ENCODE data around the gene HSP90B1.
A peak's percentile ranks its signal among the peaks of the same experiment; 100 is the strongest.

HSP90B1 gene

GRCh38 chr12:103930787-103931735 lies 851 bp downstream of the HSP90B1 start:
- no peak for DNase-seq

- DNase-seq, result no peak
These were observed 3.0 kb downstream of the HSP90B1 start for GRCh38 chr12:103933237-103933636.

- DNase-seq, result no peak
These were observed 6.5 kb downstream of the HSP90B1 start for GRCh38 chr12:103936679-103937078.

GRCh38 chr12:103944964-103945363 lies 14.8 kb downstream of the HSP90B1 start:
- no peak for DNase-seq

- DNase-seq, result peak; percentile 14
These were observed 17.8 kb downstream of the HSP90B1 start for GRCh38 chr12:103947871-103948555.

GRCh38 chr12:103948746-103949406 lies 18.7 kb downstream of the HSP90B1 start:
- no peak for DNase-seq

- DNase-seq, result no peak
These were observed 22.3 kb downstream of the HSP90B1 start for GRCh38 chr12:103952497-103952896.

GRCh38 chr12:103955811-103956508 lies 25.8 kb downstream of the HSP90B1 start:
- no peak for DNase-seq

GRCh38 chr12:103956509-103957027 lies 26.4 kb downstream of the HSP90B1 start:
- DNase-seq, result no peak

- no peak for DNase-seq
These were observed 27.7 kb downstream of the HSP90B1 start for GRCh38 chr12:103957865-103958388.

- DNase-seq, result no peak
These were observed 28.4 kb downstream of the HSP90B1 start for GRCh38 chr12:103958621-103959020.

- DNase-seq, result no peak
These were observed 30.5 kb downstream of the HSP90B1 start for GRCh38 chr12:103960616-103961227.

GRCh38 chr12:103962493-103962892 lies 32.3 kb downstream of the HSP90B1 start:
- DNase-seq, result no peak

GRCh38 chr12:103964805-103965204 lies 34.6 kb downstream of the HSP90B1 start:
- DNase-seq, result no peak

GRCh38 chr12:103965255-103965589 lies 35.0 kb downstream of the HSP90B1 start:
- DNase-seq, result no peak

GRCh38 chr12:103965590-103966504 lies 35.6 kb downstream of the HSP90B1 start, which contains the start of gene TDG:
Gene TDG (plus strand): TSS chr12:103965872. CDS start chr12:103966038, 166 bp downstream.
- peak; percentile 92 for DNase-seq

- no peak for DNase-seq
These were observed 36.5 kb downstream of the HSP90B1 start for GRCh38 chr12:103966736-103967135.

GRCh38 chr12:103969391-103969790 lies 39.2 kb downstream of the HSP90B1 start:
- no peak for DNase-seq

GRCh38 chr12:103973909-103974308 lies 43.7 kb downstream of the HSP90B1 start:
- no peak for DNase-seq

- DNase-seq, result no peak
These were observed 45.2 kb downstream of the HSP90B1 start for GRCh38 chr12:103975368-103975767.

Measured in NK-92 treated with Interleukin-12 subunit alpha and Interleukin-12 subunit beta, amount 100 ng/mL, for 24 hours (cell line).